ENCODE data around the gene TMCO4.

The TMCO4 gene

GRCh38 chr1:19786988-19787423 is 12.7 kb downstream of the TMCO4 start:
- H3K9me3 ChIP-seq (ENCODE audit: insufficient read depth, low read length): no peaks in the 10 kb centered on the region
- H2AFZ ChIP-seq (ENCODE audit: low read depth, low read length): no peak overlapping the region
- H3K27me3 ChIP-seq (ENCODE audit: low read depth, low read length): no peaks in the 10 kb centered on the region
- no peak overlapping the region for H3K4me3 ChIP-seq (ENCODE audit: low read length)
- H3K9ac ChIP-seq (ENCODE audit: low read length): no peak overlapping the region
- no peak overlapping the region for H3K4me2 ChIP-seq (ENCODE audit: low read length)
- TF ChIP-seq EZH2phosphoT487 (IDR thresholded peaks at IDR 0.05; ENCODE audit: low read depth): no peak
- TF ChIP-seq, protein P1, sequence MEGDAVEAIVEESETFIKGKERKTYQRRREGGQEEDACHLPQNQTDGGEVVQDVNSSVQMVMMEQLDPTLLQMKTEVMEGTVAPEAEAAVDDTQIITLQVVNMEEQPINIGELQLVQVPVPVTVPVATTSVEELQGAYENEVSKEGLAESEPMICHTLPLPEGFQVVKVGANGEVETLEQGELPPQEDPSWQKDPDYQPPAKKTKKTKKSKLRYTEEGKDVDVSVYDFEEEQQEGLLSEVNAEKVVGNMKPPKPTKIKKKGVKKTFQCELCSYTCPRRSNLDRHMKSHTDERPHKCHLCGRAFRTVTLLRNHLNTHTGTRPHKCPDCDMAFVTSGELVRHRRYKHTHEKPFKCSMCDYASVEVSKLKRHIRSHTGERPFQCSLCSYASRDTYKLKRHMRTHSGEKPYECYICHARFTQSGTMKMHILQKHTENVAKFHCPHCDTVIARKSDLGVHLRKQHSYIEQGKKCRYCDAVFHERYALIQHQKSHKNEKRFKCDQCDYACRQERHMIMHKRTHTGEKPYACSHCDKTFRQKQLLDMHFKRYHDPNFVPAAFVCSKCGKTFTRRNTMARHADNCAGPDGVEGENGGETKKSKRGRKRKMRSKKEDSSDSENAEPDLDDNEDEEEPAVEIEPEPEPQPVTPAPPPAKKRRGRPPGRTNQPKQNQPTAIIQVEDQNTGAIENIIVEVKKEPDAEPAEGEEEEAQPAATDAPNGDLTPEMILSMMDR (IDR thresholded peaks at IDR 0.05; ENCODE audit: low read depth, low read length): no peak
- H3K36me3 ChIP-seq (replicated peaks; ENCODE audit: low read depth, low read length): peaks cover 4% of the 10 kb centered on the region
- no peak overlapping the region for H3K27ac ChIP-seq (ENCODE audit: low read length)
- no peaks in the 10 kb centered on the region for H3K79me2 ChIP-seq (ENCODE audit: low read length)
- H3K4me1 ChIP-seq (ENCODE audit: low read length): no peaks in the 10 kb centered on the region
- no peaks in the 10 kb centered on the region for H4K20me1 ChIP-seq (ENCODE audit: insufficient read depth, low read length)

- Histone ChIP-seq H3K4me2 (ENCODE audit: low read length) (no peak overlapping the region), H4K20me1 (ENCODE audit: insufficient read depth, low read length) (no peaks in the 10 kb centered on the region), H3K4me1 (ENCODE audit: low read length) (no peaks in the 10 kb centered on the region)
Observed at GRCh38 chr1:19785660-19786059, 14.1 kb downstream of the TMCO4 start.

GRCh38 chr1:19780267-19780877 is 19.3 kb downstream of the TMCO4 start:
- Histone ChIP-seq H3K27me3 (ENCODE audit: low read depth, low read length) (no peaks in the 10 kb centered on the region), H3K9ac (ENCODE audit: low read length) (no peak overlapping the region)
- TF ChIP-seq, protein P1 (IDR thresholded peaks at IDR 0.05; ENCODE audit: low read depth, low read length): no peak
- TF ChIP-seq EZH2phosphoT487 (IDR thresholded peaks at IDR 0.05; ENCODE audit: low read depth): no peak

More at GRCh38 chr1:19785660-19786059, 14.1 kb downstream of the TMCO4 start:
- H3K9ac ChIP-seq (ENCODE audit: low read length): no peak overlapping the region
- no peaks in the 10 kb centered on the region for H3K36me3 ChIP-seq (replicated peaks; ENCODE audit: low read depth, low read length)
- no peak overlapping the region for H3K4me3 ChIP-seq (ENCODE audit: low read length)
- no peak overlapping the region for H2AFZ ChIP-seq (ENCODE audit: low read depth, low read length)
- no peaks in the 10 kb centered on the region for H3K27me3 ChIP-seq (ENCODE audit: low read depth, low read length)
- H3K9me3 ChIP-seq (ENCODE audit: insufficient read depth, low read length): no peaks in the 10 kb centered on the region
- H3K79me2 ChIP-seq (ENCODE audit: low read length): no peaks in the 10 kb centered on the region
- TF ChIP-seq, protein P1 (IDR thresholded peaks at IDR 0.05; ENCODE audit: low read depth, low read length): no peak
- no peak for TF ChIP-seq EZH2phosphoT487 (IDR thresholded peaks at IDR 0.05; ENCODE audit: low read depth)
- H3K27ac ChIP-seq (ENCODE audit: low read length): no peak overlapping the region

DNA sequence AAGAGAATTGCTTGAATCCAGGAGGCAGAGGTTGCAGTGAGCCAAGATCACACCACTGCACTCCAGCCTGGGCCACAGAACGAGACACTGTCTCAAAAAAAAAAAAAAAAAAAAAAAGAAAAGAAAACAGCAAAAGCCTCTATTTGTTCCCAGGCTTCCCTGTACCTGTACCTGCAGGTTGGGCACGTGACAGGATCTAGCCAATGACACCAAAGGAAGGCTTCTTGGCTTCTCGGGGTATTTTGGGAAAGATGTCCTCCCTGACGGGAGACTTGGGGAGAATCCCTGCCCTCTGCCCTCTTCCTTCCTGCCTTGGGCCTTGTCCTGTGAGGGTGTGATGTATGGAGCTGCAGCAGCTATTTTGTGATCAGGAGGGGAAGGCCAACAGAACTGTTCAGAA is 22.8 kb downstream of the TMCO4 start:
- Histone ChIP-seq H3K4me3 (ENCODE audit: low read length) (no peak overlapping the region), H3K9ac (ENCODE audit: low read length) (no peak overlapping the region), H4K20me1 (ENCODE audit: insufficient read depth, low read length) (no peaks in the 10 kb centered on the region), H3K27ac (ENCODE audit: low read length) (no peak overlapping the region), H2AFZ (ENCODE audit: low read depth, low read length) (no peak overlapping the region), H3K9me3 (ENCODE audit: insufficient read depth, low read length) (no peaks in the 10 kb centered on the region), H3K27me3 (ENCODE audit: low read depth, low read length) (no peaks in the 10 kb centered on the region), H3K4me1 (ENCODE audit: low read length) (no peaks in the 10 kb centered on the region), H3K36me3 (replicated peaks; ENCODE audit: low read depth, low read length) (peaks cover 5% of the 10 kb centered on the region), H3K79me2 (ENCODE audit: low read length) (no peaks in the 10 kb centered on the region), H3K4me2 (ENCODE audit: low read length) (no peak overlapping the region)
- TF ChIP-seq, protein P1 (IDR thresholded peaks at IDR 0.05; ENCODE audit: low read depth, low read length): no peak
- TF ChIP-seq EZH2phosphoT487 (IDR thresholded peaks at IDR 0.05; ENCODE audit: low read depth): no peak

More at GRCh38 chr1:19780267-19780877, 19.3 kb downstream of the TMCO4 start:
- Histone ChIP-seq H3K79me2 (ENCODE audit: low read length) (no peaks in the 10 kb centered on the region), H3K36me3 (replicated peaks; ENCODE audit: low read depth, low read length) (peaks cover 5% of the 10 kb centered on the region), H3K9me3 (ENCODE audit: insufficient read depth, low read length) (no peaks in the 10 kb centered on the region), H2AFZ (ENCODE audit: low read depth, low read length) (no peak overlapping the region), H3K4me2 (ENCODE audit: low read length) (no peak overlapping the region), H3K4me3 (ENCODE audit: low read length) (no peak overlapping the region), H3K4me1 (ENCODE audit: low read length) (no peaks in the 10 kb centered on the region), H4K20me1 (ENCODE audit: insufficient read depth, low read length) (no peaks in the 10 kb centered on the region), H3K27ac (ENCODE audit: low read length) (no peak overlapping the region)
